Duodenal mucosa (tissue), 2 donors: Measurements from ENCODE around the gene IL17C.
A peak's percentile ranks its signal among the peaks of the same experiment; 100 is the strongest.
"Not testable (repeated sequence)": the region's sequence is repeated elsewhere in the genome, so short reads cannot be mapped to it uniquely, and the experiment has no call there.

Source experiments
- H3K27ac ChIP-seq: one replicate; pipeline ENCODE4 v1.7.0; 2013; ENCODE audit warnings: low read depth, low read length
- H3K27me3 ChIP-seq, 2 donors: one replicate each; pipeline ENCODE4 v1.7.0; 2013; ENCODE audit warnings: low read length in 2 of 2, control low read depth in 1 of 2; ENCODE audit not compliant: insufficient read depth in 2 of 2, control insufficient read depth in 1 of 2
- H3K36me3 ChIP-seq, 2 donors: one replicate each; pipeline ENCODE4 v1.7.0; 2013; ENCODE audit warnings: low read length in 2 of 2, control low read depth in 1 of 2; ENCODE audit not compliant: insufficient read depth in 2 of 2, control insufficient read depth in 1 of 2
- H3K4me1 ChIP-seq, 2 donors: one replicate each; pipeline ENCODE4 v1.7.0; 2013; ENCODE audit warnings: low read length in 2 of 2, control low read depth in 1 of 2; ENCODE audit not compliant: insufficient read depth in 2 of 2, control insufficient read depth in 1 of 2
- H3K4me3 ChIP-seq, 2 donors: one replicate each; pipeline ENCODE4 v1.7.0; 2013; ENCODE audit warnings: low read length in 2 of 2, low read depth in 1 of 2
- H3K9ac ChIP-seq, 2 donors: one replicate each; pipeline ENCODE4 v1.7.0; 2013; ENCODE audit warnings: low read length in 2 of 2, low read depth in 1 of 2
- H3K9me3 ChIP-seq, 2 donors: one replicate each; pipeline ENCODE4 v1.7.0; 2013; ENCODE audit warnings: low read length in 2 of 2, control low read depth in 1 of 2; ENCODE audit not compliant: control insufficient read depth in 1 of 2

IL17C gene

GRCh38 chr16:88657371-88657770 lies 19.0 kb downstream of the IL17C start:
- Histone ChIP-seq H3K4me1 (peaks cover 5 to 14% of the 10 kb centered on the region in 2 donors), H3K27ac (no peak overlapping the region), H3K36me3 (peaks cover 5 to 46% of the 10 kb centered on the region in 2 donors), H3K4me3 (no peak overlapping the region), H3K9me3 (no peaks in the 10 kb centered on the region), H3K27me3 (no peaks in the 10 kb centered on the region), H3K9ac (no peak overlapping the region)

- no peak overlapping the region for H3K4me3 ChIP-seq
- H3K36me3 ChIP-seq = peaks cover 5 to 36% of the 10 kb centered on the region in 2 donors
- no peaks in the 10 kb centered on the region for H3K27me3 ChIP-seq
- H3K27ac ChIP-seq = no peak overlapping the region
- peaks cover 5 to 16% of the 10 kb centered on the region in 2 donors for H3K4me1 ChIP-seq
- no peaks in the 10 kb centered on the region for H3K9me3 ChIP-seq
- no peak overlapping the region for H3K9ac ChIP-seq
Measured at GRCh38 chr16:88658714-88659113, 20.3 kb downstream of the IL17C start.

GRCh38 chr16:88659160-88659559 lies 20.8 kb downstream of the IL17C start:
- H3K36me3 ChIP-seq = peaks cover 5 to 31% of the 10 kb centered on the region in 2 donors
- no peak overlapping the region for H3K9ac ChIP-seq
- H3K4me1 ChIP-seq = peaks cover 5 to 20% of the 10 kb centered on the region in 2 donors
- no peaks in the 10 kb centered on the region for H3K9me3 ChIP-seq
- no peak overlapping the region for H3K4me3 ChIP-seq
- H3K27me3 ChIP-seq = no peaks in the 10 kb centered on the region
- H3K27ac ChIP-seq = no peak overlapping the region

GRCh38 chr16:88661468-88661867 lies 23.1 kb downstream of the IL17C start:
- peaks cover 10 to 28% of the 10 kb centered on the region in 2 donors for H3K4me1 ChIP-seq
- H3K4me3 ChIP-seq = no peak overlapping the region
- H3K9me3 ChIP-seq = no peaks in the 10 kb centered on the region
- H3K27me3 ChIP-seq = no peaks in the 10 kb centered on the region
- H3K27ac ChIP-seq = no peak overlapping the region
- peaks cover 0 to 14% of the 10 kb centered on the region in 2 donors for H3K36me3 ChIP-seq
- H3K9ac ChIP-seq = no peak overlapping the region

- Histone ChIP-seq H3K9me3 (no peaks in the 10 kb centered on the region), H3K9ac (peak overlapping the region; percentile 92 to 94), H3K27ac (peak overlapping the region; percentile 83), H3K4me3 (peak overlapping the region; percentile 85 to 91), H3K4me1 (peaks cover 10 to 28% of the 10 kb centered on the region in 2 donors), H3K36me3 (peaks cover 0 to 10% of the 10 kb centered on the region in 2 donors), H3K27me3 (no peaks in the 10 kb centered on the region)
Measured at GRCh38 chr16:88662222-88662842, 24.0 kb downstream of the IL17C start.

- no peaks in the 10 kb centered on the region for H3K9me3 ChIP-seq
- H3K27ac ChIP-seq = peak within 1 kb of the TSS; percentile 91
- peaks cover 0 to 5% of the 10 kb centered on the region in 2 donors for H3K36me3 ChIP-seq
- H3K27me3 ChIP-seq = no peaks in the 10 kb centered on the region
- peak within 1 kb of the TSS; percentile 85 to 91 for H3K4me3 ChIP-seq
- peaks cover 10 to 28% of the 10 kb centered on the region in 2 donors for H3K4me1 ChIP-seq
- peak within 1 kb of the TSS; percentile 92 to 96 for H3K9ac ChIP-seq
Measured at GRCh38 chr16:88662843-88663606, 24.7 kb downstream of the IL17C start, which contains the start of gene MVD. MVD (minus strand) TSS chr16:88663091; CDS start chr16:88663080, 11 bp downstream.

- Histone ChIP-seq H3K9ac (no peak overlapping the region), H3K36me3 (no peaks in the 10 kb centered on the region), H3K27me3 (no peaks in the 10 kb centered on the region), H3K27ac (no peak overlapping the region), H3K9me3 (no peaks in the 10 kb centered on the region), H3K4me3 (no peak overlapping the region), H3K4me1 (peaks cover 10 to 26% of the 10 kb centered on the region in 2 donors)
Measured at GRCh38 chr16:88665148-88665547, 26.8 kb downstream of the IL17C start.

GRCh38 chr16:88665570-88665969 lies 27.2 kb downstream of the IL17C start:
- H3K27me3 ChIP-seq = no peaks in the 10 kb centered on the region

GRCh38 chr16:88667461-88667860 lies 29.1 kb downstream of the IL17C start:
- H3K4me1 ChIP-seq = peaks cover 4 to 13% of the 10 kb centered on the region in 2 donors
- H3K36me3 ChIP-seq = no peaks in the 10 kb centered on the region
- H3K27me3 ChIP-seq = no peaks in the 10 kb centered on the region
- H3K9ac ChIP-seq = no peak overlapping the region
- H3K27ac ChIP-seq = no peak overlapping the region
- no peaks in the 10 kb centered on the region for H3K9me3 ChIP-seq
- no peak overlapping the region for H3K4me3 ChIP-seq

More at GRCh38 chr16:88665570-88665969, 27.2 kb downstream of the IL17C start:
- Histone ChIP-seq H3K9ac (no peak overlapping the region), H3K4me1 (peaks cover 10 to 23% of the 10 kb centered on the region in 2 donors), H3K9me3 (no peaks in the 10 kb centered on the region), H3K27ac (no peak overlapping the region), H3K4me3 (no peak overlapping the region), H3K36me3 (no peaks in the 10 kb centered on the region)

GRCh38 chr16:88669493-88669892 lies 31.1 kb downstream of the IL17C start:
- H3K4me3 ChIP-seq, H3K4me1 ChIP-seq, H3K36me3 ChIP-seq, H3K27ac ChIP-seq, H3K9ac ChIP-seq, H3K27me3 ChIP-seq, H3K9me3 ChIP-seq: not testable (repeated sequence)
